Activated T-cell treated with anti-CD3 and anti-CD28 coated beads, Interleukin-2, amount 50 U/mL, for 72 hours (primary cell): ENCODE data around the gene HECW1. TPM values are rescaled to one million over a fixed set of nuclear protein-coding genes. Genes with fewer than 3 reads are reported as not detected.
"Not testable (repeated sequence)": the region's sequence is repeated elsewhere in the genome, so short reads cannot be mapped to it uniquely, and the experiment has no call there.

Experiments used
- ATAC-seq, 2 donors: fragments of 150-1000 bp; cut with Tn5 transposase; replicated peaks in 1 of 2; 2 replicates each; pipeline ENCODE4 v1.10.0; 2021; ENCODE audit warnings: moderate library complexity in 2 of 2, mild to moderate bottlenecking in 1 of 2
- DNase-seq, 2 donors: peaks; one replicate each; pipeline ENCODE4 v3.0.0; 2021 to 2022; ENCODE audit warnings: mixed read lengths in 1 of 2
- H3K27ac Mint-ChIP-seq: one replicate; pipeline ENCODE4 v1.8.0; 2022; ENCODE audit warnings: mild to moderate bottlenecking, moderate library complexity, mixed read lengths
- H3K27me3 Mint-ChIP-seq: one replicate; pipeline ENCODE4 v1.8.0; 2022; ENCODE audit warnings: low read depth, mixed read lengths
- H3K36me3 Mint-ChIP-seq, 2 donors: one replicate each; pipeline ENCODE4 v1.8.0; 2022; ENCODE audit warnings: mixed read lengths in 2 of 2, mild to moderate bottlenecking in 1 of 2; ENCODE audit not compliant: insufficient read depth in 2 of 2
- H3K4me1 Mint-ChIP-seq: one replicate; pipeline ENCODE4 v1.8.0; 2022; ENCODE audit warnings: low read depth, mixed read lengths
- H3K4me3 Mint-ChIP-seq, 2 donors: one replicate each; pipeline ENCODE4 v1.8.0; 2022; ENCODE audit warnings: mild to moderate bottlenecking in 2 of 2, mixed read lengths in 2 of 2, moderate library complexity in 2 of 2
- H3K9me3 Mint-ChIP-seq, 2 donors: one replicate each; pipeline ENCODE4 v1.8.0; 2022; ENCODE audit warnings: mixed read lengths in 2 of 2
- total RNA-seq, 2 donors: library from RNA; stranded (reverse); gene quantifications; one replicate each; pipeline ENCODE4 v1.2.3, GENCODE V29; 2022

HECW1 gene
- total RNA-seq, 2 donors from 2014 or later: not detected

GRCh38 chr7:43589728-43590127 lies 477.3 kb downstream of the HECW1 start:
- DNase-seq (no peak), ATAC-seq (no peak)
- Mint-ChIP-seq H3K27me3 (no peaks in the 10 kb centered on the region), H3K27ac (peak overlapping the region; percentile 95), H3K4me3 (peak overlapping the region; percentile 64 to 71), H3K4me1 (peaks cover 88% of the 10 kb centered on the region), H3K9me3 (peaks cover 0 to 2% of the 10 kb centered on the region in 2 donors), H3K36me3 (peaks cover 3 to 5% of the 10 kb centered on the region in 2 donors)

- peak overlapping the region; percentile 94 for H3K27ac Mint-ChIP-seq
- peaks cover 93% of the 10 kb centered on the region for H3K4me1 Mint-ChIP-seq
- no peaks in the 10 kb centered on the region for H3K27me3 Mint-ChIP-seq
- ATAC-seq: peak; percentile 74 to 76
- H3K4me3 Mint-ChIP-seq: peak overlapping the region; percentile 71 to 76
- DNase-seq: peak; percentile 67 to 75
- H3K36me3 Mint-ChIP-seq: peaks cover 3 to 4% of the 10 kb centered on the region in 2 donors
- peaks cover 0 to 2% of the 10 kb centered on the region in 2 donors for H3K9me3 Mint-ChIP-seq
Measured at GRCh38 chr7:43590862-43591557, 478.6 kb downstream of the HECW1 start.

- Mint-ChIP-seq H3K4me1 (peaks cover 95% of the 10 kb centered on the region), H3K9me3 (peaks cover 0 to 2% of the 10 kb centered on the region in 2 donors), H3K27me3 (no peaks in the 10 kb centered on the region), H3K4me3 (peak overlapping the region; percentile 60 to 76), H3K27ac (peak overlapping the region; percentile 94), H3K36me3 (peaks cover 3 to 4% of the 10 kb centered on the region in 2 donors)
- peak; percentile 41 to 45 for ATAC-seq
- DNase-seq: no peak
Measured at GRCh38 chr7:43591558-43592180, 479.2 kb downstream of the HECW1 start.

- Mint-ChIP-seq H3K4me1 (peaks cover 97% of the 10 kb centered on the region), H3K27me3 (no peaks in the 10 kb centered on the region), H3K36me3 (peaks cover 4 to 5% of the 10 kb centered on the region in 2 donors), H3K4me3 (peak overlapping the region; percentile 60 to 76), H3K27ac (peak overlapping the region; percentile 94), H3K9me3 (peaks cover 0 to 2% of the 10 kb centered on the region in 2 donors)
- DNase-seq: no peak
- ATAC-seq: no peak
Measured at GRCh38 chr7:43592326-43592725, 479.9 kb downstream of the HECW1 start.

GRCh38 chr7:43593010-43593409 lies 480.6 kb downstream of the HECW1 start:
- peak overlapping the region; percentile 49 for H3K27ac Mint-ChIP-seq
- H3K27me3 Mint-ChIP-seq: no peaks in the 10 kb centered on the region
- H3K4me1 Mint-ChIP-seq: peaks cover 98% of the 10 kb centered on the region
- H3K9me3 Mint-ChIP-seq: peaks cover 0 to 2% of the 10 kb centered on the region in 2 donors
- H3K36me3 Mint-ChIP-seq: peaks cover 4 to 7% of the 10 kb centered on the region in 2 donors
- peak overlapping the region; percentile 25 to 78 for H3K4me3 Mint-ChIP-seq
- DNase-seq: no peak
- no peak for ATAC-seq

GRCh38 chr7:43594020-43594419 lies 481.6 kb downstream of the HECW1 start:
- Mint-ChIP-seq H3K4me3 (peak overlapping the region; percentile 78 to 79), H3K9me3 (peaks cover 0 to 2% of the 10 kb centered on the region in 2 donors)
- no peak for ATAC-seq

GRCh38 chr7:43596426-43596825 lies 484.0 kb downstream of the HECW1 start:
- not testable (repeated sequence) for H3K4me3 Mint-ChIP-seq, H3K9me3 Mint-ChIP-seq

More at GRCh38 chr7:43594020-43594419, 481.6 kb downstream of the HECW1 start:
- Mint-ChIP-seq H3K27me3 (no peaks in the 10 kb centered on the region), H3K27ac (peak overlapping the region; percentile 90), H3K36me3 (peaks cover 5 to 11% of the 10 kb centered on the region in 2 donors), H3K4me1 (peaks cover 98% of the 10 kb centered on the region)
- DNase-seq: no peak

GRCh38 chr7:43600056-43600455 lies 487.6 kb downstream of the HECW1 start:
- peak overlapping the region in 1 of 2 donors; percentile 36 for H3K4me3 Mint-ChIP-seq
- no peak for ATAC-seq
- no peak for DNase-seq
- no peaks in the 10 kb centered on the region for H3K27me3 Mint-ChIP-seq
- peaks cover 3 to 4% of the 10 kb centered on the region in 2 donors for H3K9me3 Mint-ChIP-seq
- H3K36me3 Mint-ChIP-seq: peaks cover 8 to 20% of the 10 kb centered on the region in 2 donors
- peaks cover 59% of the 10 kb centered on the region for H3K4me1 Mint-ChIP-seq
- H3K27ac Mint-ChIP-seq: peak overlapping the region; percentile 34

More at GRCh38 chr7:43596426-43596825, 484.0 kb downstream of the HECW1 start:
- ATAC-seq, H3K27me3 Mint-ChIP-seq, DNase-seq, H3K27ac Mint-ChIP-seq: not testable (repeated sequence)
- Mint-ChIP-seq H3K4me1 (peaks cover 86% of the 10 kb centered on the region), H3K36me3 (peaks cover 7 to 11% of the 10 kb centered on the region in 2 donors)

GRCh38 chr7:43602256-43602655 lies 489.8 kb downstream of the HECW1 start:
- ATAC-seq (no peak), DNase-seq (no peak)
- Mint-ChIP-seq H3K9me3 (peaks cover 3 to 4% of the 10 kb centered on the region in 2 donors), H3K4me1 (peaks cover 49% of the 10 kb centered on the region), H3K27me3 (no peaks in the 10 kb centered on the region), H3K36me3 (peaks cover 11 to 23% of the 10 kb centered on the region in 2 donors), H3K27ac (no peak overlapping the region), H3K4me3 (no peak overlapping the region)

- Mint-ChIP-seq H3K4me1 (peaks cover 44% of the 10 kb centered on the region), H3K9me3 (peaks cover 3 to 4% of the 10 kb centered on the region in 2 donors), H3K27me3 (no peaks in the 10 kb centered on the region), H3K27ac (peak overlapping the region; percentile 51), H3K36me3 (peaks cover 19 to 25% of the 10 kb centered on the region in 2 donors), H3K4me3 (no peak overlapping the region)
- no peak for DNase-seq
- ATAC-seq: no peak
Measured at GRCh38 chr7:43604251-43604650, 491.8 kb downstream of the HECW1 start.

GRCh38 chr7:43609097-43609496 lies 496.6 kb downstream of the HECW1 start:
- no peaks in the 10 kb centered on the region for H3K27me3 Mint-ChIP-seq
- peaks cover 73% of the 10 kb centered on the region for H3K4me1 Mint-ChIP-seq
- peaks cover 25 to 36% of the 10 kb centered on the region in 2 donors for H3K36me3 Mint-ChIP-seq
- ATAC-seq (no peak), DNase-seq (no peak)
- H3K27ac Mint-ChIP-seq: peak overlapping the region; percentile 87
- H3K9me3 Mint-ChIP-seq: peaks cover 3 to 4% of the 10 kb centered on the region in 2 donors
- no peak overlapping the region for H3K4me3 Mint-ChIP-seq

GRCh38 chr7:43612128-43612527 lies 499.7 kb downstream of the HECW1 start:
- H3K27ac Mint-ChIP-seq: peak overlapping the region; percentile 48
- peak overlapping the region; percentile 22 to 63 for H3K4me3 Mint-ChIP-seq
- H3K36me3 Mint-ChIP-seq: peaks cover 21 to 36% of the 10 kb centered on the region in 2 donors
- no peak for DNase-seq
- no peaks in the 10 kb centered on the region for H3K9me3 Mint-ChIP-seq
- ATAC-seq: peak; percentile 18 to 26
- no peaks in the 10 kb centered on the region for H3K27me3 Mint-ChIP-seq
- peaks cover 76% of the 10 kb centered on the region for H3K4me1 Mint-ChIP-seq
